ENCODE data around the gene GAB2.

GAB2 gene

DNA sequence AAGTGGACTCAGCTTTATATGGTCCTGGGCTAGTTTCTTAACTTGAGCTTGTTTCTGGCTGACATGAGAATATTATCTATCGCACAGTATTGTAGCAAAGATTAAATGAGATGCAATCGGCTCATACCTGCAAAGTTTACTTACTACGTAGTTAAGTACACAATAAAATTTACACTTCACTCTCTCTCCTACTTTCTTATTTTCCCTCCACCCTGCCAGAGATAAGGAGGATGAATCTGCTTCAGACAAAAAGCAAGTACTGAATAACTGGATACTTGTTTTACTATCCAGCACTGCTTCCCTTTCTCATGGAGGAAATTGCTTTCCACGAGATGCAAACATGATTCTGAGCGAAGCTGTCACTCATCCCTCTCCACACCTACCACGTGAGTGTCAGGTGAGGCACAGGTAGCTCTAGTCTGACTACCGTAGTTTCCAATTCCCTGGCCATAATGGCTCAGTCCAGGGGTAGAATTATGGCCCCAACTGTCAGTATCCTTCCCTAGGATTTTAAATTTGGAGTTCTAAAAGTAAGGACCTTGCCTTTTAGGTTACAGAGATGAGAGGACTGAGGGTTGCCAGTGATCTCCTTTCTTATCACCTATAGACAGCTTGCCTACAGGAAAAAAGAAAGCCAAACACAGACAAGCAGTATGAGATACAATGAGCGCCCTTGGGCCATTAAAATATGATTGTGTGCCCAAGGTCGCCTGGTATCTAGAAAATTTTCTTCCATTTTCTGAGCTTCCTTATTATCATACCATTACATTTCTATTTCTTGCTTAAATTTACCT is 39.8 kb downstream of the GAB2 start:
- Histone ChIP-seq H3K27ac (no peak overlapping the region), H3K4me2 (no peak overlapping the region), H3K9ac (no peak overlapping the region), H3K9me3 (peaks cover 36% of the 10 kb centered on the region), H4K20me1 (peaks cover 99% of the 10 kb centered on the region), H3K27me3 (no peaks in the 10 kb centered on the region), H3K36me3 (peaks cover 33% of the 10 kb centered on the region), H3K4me3 (no peak overlapping the region), H3K4me1 (peaks cover 26% of the 10 kb centered on the region)
- no peak for TF ChIP-seq Cebpa-rat (IDR thresholded peaks at IDR 0.05)

DNA sequence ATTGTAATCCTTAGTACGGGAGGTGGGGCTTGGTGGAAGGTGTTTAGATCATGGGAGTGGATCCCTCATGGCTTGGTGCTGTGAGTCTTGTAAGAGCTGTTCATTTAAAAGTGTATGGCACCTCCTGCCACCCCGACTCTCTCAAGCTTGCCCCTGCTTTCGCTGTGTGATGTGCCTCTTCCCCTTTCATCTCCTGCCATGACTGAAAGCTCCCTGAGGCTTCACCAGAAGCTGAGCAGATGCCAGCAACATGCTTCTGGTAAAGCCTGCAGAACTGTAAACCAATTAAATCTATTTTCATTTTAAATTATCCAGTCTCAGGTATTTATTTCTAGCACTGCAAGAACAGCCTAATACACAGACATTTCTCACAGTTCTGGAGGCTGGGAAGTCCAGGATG is 40.8 kb downstream of the GAB2 start:
- Histone ChIP-seq H4K20me1 (peaks cover 99% of the 10 kb centered on the region), H3K4me3 (no peak overlapping the region), H3K27me3 (no peaks in the 10 kb centered on the region), H3K9me3 (peaks cover 29% of the 10 kb centered on the region), H3K4me1 (peaks cover 36% of the 10 kb centered on the region), H3K9ac (no peak overlapping the region), H3K36me3 (peaks cover 32% of the 10 kb centered on the region), H3K27ac (no peak overlapping the region), H3K4me2 (no peak overlapping the region)
- no peak for TF ChIP-seq Cebpa-rat (IDR thresholded peaks at IDR 0.05)

DNA sequence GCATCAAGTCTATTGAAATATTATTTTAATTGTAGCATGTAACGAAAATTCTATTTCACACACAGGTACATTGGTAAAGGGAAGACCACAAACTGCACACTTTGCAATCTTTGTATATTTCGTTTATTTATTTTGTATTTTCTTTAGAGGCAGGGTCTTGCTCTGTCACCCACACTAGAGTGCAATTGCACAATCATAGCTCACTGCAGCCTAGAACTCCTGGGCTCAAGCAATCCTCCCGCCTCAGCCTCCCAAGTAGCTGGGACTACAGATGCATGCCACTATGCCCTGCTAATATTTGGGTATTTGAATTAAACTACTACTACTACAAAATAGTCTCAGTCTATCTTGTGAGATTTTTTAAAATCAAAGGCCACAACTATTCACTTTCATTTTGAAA is 42.7 kb downstream of the GAB2 start:
- H4K20me1 ChIP-seq = peaks cover 100% of the 10 kb centered on the region
- H3K4me2 ChIP-seq = no peak overlapping the region
- H3K9ac ChIP-seq = no peak overlapping the region
- H3K36me3 ChIP-seq = peaks cover 28% of the 10 kb centered on the region
- H3K4me1 ChIP-seq = peaks cover 50% of the 10 kb centered on the region
- no peaks in the 10 kb centered on the region for H3K27me3 ChIP-seq
- no peak overlapping the region for H3K27ac ChIP-seq
- H3K9me3 ChIP-seq = peaks cover 28% of the 10 kb centered on the region
- no peak overlapping the region for H3K4me3 ChIP-seq
- TF ChIP-seq Cebpa-rat (IDR thresholded peaks at IDR 0.05) = peak; percentile 18; the same call in 1 of the 2 replicates

DNA sequence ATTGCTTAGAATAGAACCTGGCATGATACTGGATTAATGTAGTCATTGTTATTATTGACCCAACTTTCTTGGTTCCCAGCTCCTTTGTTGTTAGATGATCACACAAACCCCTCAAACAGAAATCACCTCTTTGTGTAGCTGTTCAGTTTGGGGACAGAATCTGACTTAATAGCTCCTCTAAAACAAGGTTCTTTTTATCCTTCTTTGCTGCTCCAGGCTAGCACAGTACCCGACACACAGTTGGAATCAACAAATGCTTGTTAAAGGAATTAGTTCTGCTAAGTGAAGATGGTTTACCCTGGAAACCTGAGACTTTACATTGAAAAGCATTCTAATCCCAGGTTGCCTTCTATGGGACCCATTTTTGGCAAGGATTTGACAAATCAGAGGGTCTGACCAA is 43.9 kb downstream of the GAB2 start:
- H3K36me3 ChIP-seq = peaks cover 35% of the 10 kb centered on the region
- TF ChIP-seq Cebpa-rat (IDR thresholded peaks at IDR 0.05) = no peak
- H3K27me3 ChIP-seq = no peaks in the 10 kb centered on the region
- peaks cover 30% of the 10 kb centered on the region for H3K9me3 ChIP-seq
- no peak overlapping the region for H3K9ac ChIP-seq
- no peak overlapping the region for H3K4me3 ChIP-seq
- peaks cover 100% of the 10 kb centered on the region for H4K20me1 ChIP-seq
- no peak overlapping the region for H3K27ac ChIP-seq
- H3K4me1 ChIP-seq = peaks cover 38% of the 10 kb centered on the region
- H3K4me2 ChIP-seq = no peak overlapping the region

DNA sequence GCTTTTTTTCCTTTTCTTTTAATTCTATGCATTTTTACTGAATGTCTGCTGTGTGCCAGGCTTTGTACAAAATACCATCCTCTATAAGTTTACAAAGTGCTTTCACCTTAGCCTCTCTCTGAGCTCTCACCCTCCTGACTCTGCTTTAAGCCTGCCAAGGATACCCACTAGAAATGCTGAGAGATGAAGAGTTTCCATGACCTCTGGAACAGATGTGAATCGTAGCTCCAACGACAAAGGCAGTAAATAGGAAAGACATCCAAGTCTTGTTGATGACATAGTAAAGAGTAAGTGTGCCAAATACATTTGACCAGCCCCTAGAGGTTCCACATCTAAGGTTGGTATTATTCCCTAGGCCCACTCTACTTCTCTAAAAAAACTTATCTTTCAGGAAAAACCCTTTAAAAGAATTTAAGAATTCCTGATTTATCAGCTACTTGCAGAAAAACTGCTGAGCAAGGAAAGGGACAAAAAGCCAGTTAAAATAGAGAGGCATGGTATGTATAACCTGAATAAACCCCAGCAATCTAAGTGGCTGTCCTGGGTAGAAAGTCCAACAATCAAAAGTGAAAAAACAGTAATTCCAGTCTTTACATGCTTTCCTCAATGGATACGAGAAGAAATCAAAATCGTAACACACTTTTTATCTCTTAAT is 45.4 kb downstream of the GAB2 start:
- Histone ChIP-seq H3K9ac (peak overlapping the region; percentile 50; the same call in 1 of the 2 replicates), H3K4me1 (peaks cover 35% of the 10 kb centered on the region), H3K9me3 (peaks cover 19% of the 10 kb centered on the region), H3K4me3 (no peak overlapping the region), H4K20me1 (peaks cover 99% of the 10 kb centered on the region), H3K27me3 (no peaks in the 10 kb centered on the region), H3K4me2 (peak overlapping the region; percentile 81), H3K36me3 (peaks cover 23% of the 10 kb centered on the region), H3K27ac (no peak overlapping the region)
- TF ChIP-seq Cebpa-rat (IDR thresholded peaks at IDR 0.05) = no peak

DNA sequence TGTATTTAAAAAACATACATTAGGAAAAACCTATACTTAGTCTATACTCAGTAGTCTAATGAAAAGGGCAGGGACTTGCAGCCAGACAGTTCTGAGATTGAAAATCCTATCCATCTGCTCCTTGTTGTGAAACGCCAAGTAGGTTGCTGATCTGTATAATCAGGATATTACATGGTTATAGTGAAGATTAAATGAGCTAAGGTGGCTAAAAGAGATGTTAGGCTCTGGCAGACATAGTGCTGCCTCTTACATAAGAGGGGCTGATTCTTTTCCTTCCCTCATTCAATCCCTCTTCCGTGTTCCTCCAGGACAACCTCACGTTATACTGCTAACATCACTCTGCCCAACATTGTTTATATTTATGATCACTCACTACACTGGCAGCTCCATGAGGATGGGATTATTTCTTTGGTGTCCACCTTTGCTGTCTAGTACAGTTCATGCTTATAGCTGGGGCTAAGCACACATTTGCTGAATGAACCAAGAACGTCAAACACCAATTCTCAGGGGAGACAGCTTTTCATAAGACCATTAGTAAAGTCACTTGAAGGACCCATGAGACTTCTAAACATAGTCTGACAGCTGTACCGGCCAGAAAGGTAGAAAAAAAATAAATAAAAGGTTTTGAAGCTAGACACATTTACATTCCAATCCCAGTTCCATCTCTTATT is 46.3 kb downstream of the GAB2 start:
- H3K27ac ChIP-seq = peak overlapping the region; percentile 68
- H3K4me1 ChIP-seq = peaks cover 35% of the 10 kb centered on the region
- H3K27me3 ChIP-seq = no peaks in the 10 kb centered on the region
- peaks cover 10% of the 10 kb centered on the region; the same call in 1 of the 2 replicates for H3K9me3 ChIP-seq
- H3K9ac ChIP-seq = peak overlapping the region; percentile 50
- H3K4me3 ChIP-seq = no peak overlapping the region
- peak overlapping the region; percentile 81 for H3K4me2 ChIP-seq
- H3K36me3 ChIP-seq = peaks cover 15% of the 10 kb centered on the region; the same call in 1 of the 2 replicates
- peaks cover 99% of the 10 kb centered on the region for H4K20me1 ChIP-seq
- no peak for TF ChIP-seq Cebpa-rat (IDR thresholded peaks at IDR 0.05)

DNA sequence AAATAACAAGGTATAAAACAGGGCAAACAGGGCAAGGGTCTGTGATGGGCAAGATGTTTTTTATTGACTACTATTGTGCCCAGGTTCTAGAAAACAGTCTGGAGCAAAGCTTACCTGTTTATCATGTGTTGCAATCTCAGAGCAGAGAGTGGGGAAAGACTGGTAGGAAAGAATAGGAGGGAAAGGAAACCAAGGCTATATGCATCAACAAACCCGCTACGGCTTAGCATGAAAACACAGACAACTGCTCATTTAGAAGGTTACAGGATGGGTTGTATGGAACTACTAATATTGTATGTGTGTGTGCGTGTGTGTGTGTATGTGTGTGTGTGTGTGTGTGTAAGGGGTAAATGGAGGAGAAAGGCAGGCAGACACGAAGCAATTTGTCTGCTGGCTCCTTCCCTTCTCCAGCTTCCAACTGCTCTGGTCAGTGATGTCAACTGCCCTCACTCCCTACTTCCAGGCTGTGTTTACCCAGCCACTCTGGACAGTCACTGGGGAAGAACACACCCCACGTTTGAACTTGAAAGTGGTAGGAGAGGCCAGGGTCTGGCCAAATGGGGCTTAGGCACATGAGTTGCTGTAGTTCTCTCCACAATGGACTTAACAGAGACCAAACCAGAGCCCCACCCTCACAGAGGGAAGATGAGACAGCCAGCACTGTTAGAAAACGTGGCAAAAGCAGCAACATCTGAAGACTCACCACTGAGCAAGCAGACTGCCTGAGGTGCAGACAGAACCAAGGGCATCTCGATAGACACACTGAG is 47.0 kb downstream of the GAB2 start:
- Histone ChIP-seq H4K20me1 (peaks cover 99% of the 10 kb centered on the region), H3K9ac (peak overlapping the region; percentile 50), H3K4me2 (peak overlapping the region; percentile 81), H3K27ac (peak overlapping the region; percentile 68), H3K27me3 (no peaks in the 10 kb centered on the region), H3K36me3 (peaks cover 10% of the 10 kb centered on the region; the same call in 1 of the 2 replicates), H3K4me3 (no peak overlapping the region), H3K4me1 (peaks cover 42% of the 10 kb centered on the region), H3K9me3 (peaks cover 5% of the 10 kb centered on the region; the same call in 1 of the 2 replicates)
- TF ChIP-seq Cebpa-rat (IDR thresholded peaks at IDR 0.05) = no peak

DNA sequence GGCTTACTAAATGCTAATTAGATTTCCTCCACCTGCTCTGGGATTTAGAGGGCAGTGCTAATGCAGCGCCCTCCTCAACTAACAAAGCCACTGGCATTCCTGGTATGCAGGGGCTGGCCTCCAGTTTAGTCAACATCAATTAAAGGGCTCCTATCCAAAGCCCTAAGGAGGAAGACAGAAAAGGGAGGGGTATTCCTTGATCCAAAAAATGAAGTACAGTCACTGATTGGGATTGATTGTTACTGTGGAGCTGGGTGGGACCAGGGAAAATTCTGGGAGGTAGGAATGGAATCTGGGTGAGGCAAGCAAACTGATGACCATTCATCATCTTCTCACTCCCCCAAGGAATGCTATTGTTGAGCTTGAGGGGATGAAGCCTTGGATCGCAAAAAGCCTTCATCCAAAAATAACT is 52.2 kb downstream of the GAB2 start:
- H3K27ac ChIP-seq = no peak overlapping the region
- H3K4me3 ChIP-seq = no peak overlapping the region
- no peaks in the 10 kb centered on the region for H3K27me3 ChIP-seq
- peaks cover 99% of the 10 kb centered on the region for H4K20me1 ChIP-seq
- H3K9me3 ChIP-seq = peaks cover 5% of the 10 kb centered on the region; the same call in 1 of the 2 replicates
- peaks cover 18% of the 10 kb centered on the region for H3K4me1 ChIP-seq
- H3K4me2 ChIP-seq = peak overlapping the region; percentile 31; the same call in 1 of the 2 replicates
- peaks cover 10% of the 10 kb centered on the region; the same call in 1 of the 2 replicates for H3K36me3 ChIP-seq
- no peak overlapping the region for H3K9ac ChIP-seq
- TF ChIP-seq Cebpa-rat (IDR thresholded peaks at IDR 0.05) = no peak

DNA sequence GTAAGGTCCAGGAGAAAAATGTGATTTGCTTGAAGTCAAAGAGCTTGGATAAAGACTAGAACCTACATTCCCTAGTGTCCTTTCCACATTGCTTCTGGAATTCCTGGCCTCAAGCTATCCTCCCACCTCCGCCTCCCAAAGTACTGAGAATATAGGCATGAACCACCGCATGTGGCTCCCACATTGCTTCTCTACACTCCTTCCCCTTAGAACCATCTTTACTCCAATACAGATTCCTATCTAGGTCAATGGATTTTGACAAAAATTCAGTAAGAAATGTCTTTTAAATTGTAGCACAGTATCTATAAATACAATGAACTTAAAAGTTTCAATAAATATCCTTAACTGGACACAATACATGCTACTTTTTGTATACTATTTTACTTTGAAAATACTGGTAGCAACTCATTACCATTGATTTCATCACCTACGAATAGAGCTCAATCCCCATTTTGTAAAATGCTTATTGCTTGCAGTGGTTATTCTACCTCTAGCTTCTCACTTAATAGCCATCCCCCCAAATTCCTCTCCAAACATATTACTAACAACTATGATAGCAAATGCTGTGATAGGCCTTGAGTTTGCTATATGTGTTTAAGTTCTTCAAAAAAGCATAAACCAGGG is 53.4 kb downstream of the GAB2 start:
- Histone ChIP-seq H3K36me3 (peaks cover 7% of the 10 kb centered on the region; the same call in 1 of the 2 replicates), H3K27ac (no peak overlapping the region)
- TF ChIP-seq Cebpa-rat (IDR thresholded peaks at IDR 0.05) = no peak

More for the DNA sequence above, 53.4 kb downstream of the GAB2 start:
- no peaks in the 10 kb centered on the region for H3K27me3 ChIP-seq
- H3K9ac ChIP-seq = no peak overlapping the region
- no peak overlapping the region for H3K4me3 ChIP-seq
- peaks cover 5% of the 10 kb centered on the region; the same call in 1 of the 2 replicates for H3K9me3 ChIP-seq
- H4K20me1 ChIP-seq = peaks cover 99% of the 10 kb centered on the region
- H3K4me1 ChIP-seq = peaks cover 12% of the 10 kb centered on the region
- no peak overlapping the region for H3K4me2 ChIP-seq

All from BLaER1 (cell line).